Esophagus muscularis mucosa (tissue), 4 donors: Measurements from ENCODE around the gene RNU6-8. TPM values are rescaled to one million over a fixed set of nuclear protein-coding genes. Genes with fewer than 3 reads are reported as not detected.

ENCODE experiments used
- DNase-seq: peaks from one replicate; pipeline ENCODE4 v3.0.0-alpha.2; 2017; ENCODE audit errors: extremely low spot score
- H3K27ac ChIP-seq, 4 donors: fragments of 200-600 bp; sonication (generic); replicated peaks in 1 of 4; 1 replicate in 3 of 4; 2 replicates in 1 of 4; pipeline ENCODE4 v1.5.1; 2016 to 2019; ENCODE audit warnings: mild to moderate bottlenecking in 1 of 4
- H3K27me3 ChIP-seq, 4 donors: fragments of 200-600 bp; sonication (generic); one replicate each; pipeline versions ENCODE4 v1.5.1 to v1.6.0; 2016 to 2019
- H3K36me3 ChIP-seq, 4 donors: fragments of 200-600 bp; sonication (generic); one replicate each; pipeline ENCODE4 v1.5.1; 2016 to 2019
- H3K4me1 ChIP-seq, 4 donors: fragments of 200-600 bp; sonication (generic); one replicate each; pipeline ENCODE4 v1.5.1; 2016 to 2019
- H3K4me3 ChIP-seq, 4 donors: fragments of 200-600 bp; sonication (generic); 1 replicate in 2 of 4; 2 replicates in 2 of 4; pipeline ENCODE4 v1.5.1; 2016 to 2019; ENCODE audit warnings: mild to moderate bottlenecking in 4 of 4, moderate library complexity in 1 of 4
- H3K9me3 ChIP-seq, 4 donors: fragments of 200-600 bp; sonication (generic); 1 replicate in 3 of 4; 2 replicates in 1 of 4; pipeline ENCODE4 v1.5.1; 2016 to 2019
- EP300 ChIP-seq: sonication (generic); formaldehyde crosslinking; IDR thresholded peaks from one replicate; pipeline ENCODE4 v1.6.1; 2017; ENCODE audit warnings: antibody characterized with exemption
- POLR2A ChIP-seq: fragments of 450-650 bp; IDR thresholded peaks from one replicate; pipeline ENCODE4 v1.6.1; 2017; ENCODE audit warnings: antibody characterized with exemption, moderate library complexity, mild to moderate bottlenecking, low read depth
- POLR2AphosphoS5 ChIP-seq, 2 donors: sonication (generic); formaldehyde crosslinking; IDR thresholded peaks; one replicate each; pipeline ENCODE4 v1.6.1; 2017; ENCODE audit warnings: antibody characterized with exemption in 2 of 2
- WGBS: methylation state at CpG from one replicate; pipeline ENCODE4 v1.1.5; 2018; 5-methylcytosine and 5-hydroxymethylcytosine counted together
- intact Hi-C: fragments of 100-400 bp; cut with DNase I; formaldehyde crosslinking; loops from one replicate; pipeline ENCODE4 v1.15.1; 2023
- total RNA-seq, 4 donors: library from RNA; depleted of rRNA; stranded (reverse); fragments of >200 nt; gene quantifications; one replicate each; pipeline versions ENCODE4 v1.1.0 to v1.2.1, GENCODE V29; 2016
- TF ChIP-seq, protein P1 (sequence below), 3 experiments: fragments of 200-600 bp in 2 of 3; fragments of 450-650 bp in 1 of 3; sonication (generic) in 2 of 3; IDR thresholded peaks; one replicate each; pipeline ENCODE4 v1.5.1; 2017 to 2019; ENCODE audit warnings: antibody characterized with exemption in 3 of 3, mild to moderate bottlenecking in 2 of 3, moderate library complexity in 1 of 3

Gene RNU6-8
- total RNA-seq, 4 donors from 2014 or later = not detected

DNA sequence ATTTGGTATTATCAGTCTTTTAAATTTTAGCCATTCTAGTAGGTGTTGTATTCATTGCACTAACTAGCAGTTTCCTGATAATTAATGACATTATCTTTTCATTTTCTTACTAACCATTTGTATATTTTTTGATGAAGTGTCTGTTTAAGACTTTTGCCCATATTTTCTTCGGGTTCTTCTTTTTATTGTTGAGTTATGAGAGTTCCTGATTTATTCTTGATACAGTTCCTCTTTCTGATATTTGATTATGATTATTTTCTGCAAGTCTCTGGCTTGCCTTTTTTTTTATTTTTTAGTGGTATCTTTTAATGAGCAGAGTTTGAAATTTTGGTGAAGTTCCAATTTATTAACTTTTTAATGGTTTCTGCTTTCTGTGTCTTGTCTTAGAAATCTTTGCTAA lies 7.4 kb downstream of the RNU6-8 start:
- Histone ChIP-seq H3K36me3 (no peaks in the 10 kb centered on the region), H3K4me1 (peaks cover 0 to 4% (median under 1%) of the 10 kb centered on the region in 4 donors), H3K27ac (no peak overlapping the region), H3K4me3 (no peak overlapping the region), H3K9me3 (no peaks in the 10 kb centered on the region), H3K27me3 (no peaks in the 10 kb centered on the region)
- no peak for DNase-seq
- 66% methylated on average over 1 of the region's 1 CpG for WGBS
- TF ChIP-seq EP300 (no peak), POLR2A (no peak), POLR2AphosphoS5 (IDR thresholded peaks at IDR 0.05) (no peak)
- TF ChIP-seq, protein P1, sequence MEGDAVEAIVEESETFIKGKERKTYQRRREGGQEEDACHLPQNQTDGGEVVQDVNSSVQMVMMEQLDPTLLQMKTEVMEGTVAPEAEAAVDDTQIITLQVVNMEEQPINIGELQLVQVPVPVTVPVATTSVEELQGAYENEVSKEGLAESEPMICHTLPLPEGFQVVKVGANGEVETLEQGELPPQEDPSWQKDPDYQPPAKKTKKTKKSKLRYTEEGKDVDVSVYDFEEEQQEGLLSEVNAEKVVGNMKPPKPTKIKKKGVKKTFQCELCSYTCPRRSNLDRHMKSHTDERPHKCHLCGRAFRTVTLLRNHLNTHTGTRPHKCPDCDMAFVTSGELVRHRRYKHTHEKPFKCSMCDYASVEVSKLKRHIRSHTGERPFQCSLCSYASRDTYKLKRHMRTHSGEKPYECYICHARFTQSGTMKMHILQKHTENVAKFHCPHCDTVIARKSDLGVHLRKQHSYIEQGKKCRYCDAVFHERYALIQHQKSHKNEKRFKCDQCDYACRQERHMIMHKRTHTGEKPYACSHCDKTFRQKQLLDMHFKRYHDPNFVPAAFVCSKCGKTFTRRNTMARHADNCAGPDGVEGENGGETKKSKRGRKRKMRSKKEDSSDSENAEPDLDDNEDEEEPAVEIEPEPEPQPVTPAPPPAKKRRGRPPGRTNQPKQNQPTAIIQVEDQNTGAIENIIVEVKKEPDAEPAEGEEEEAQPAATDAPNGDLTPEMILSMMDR (IDR thresholded peaks at IDR 0.05) = no peak
- intact Hi-C loops = no loop called here

DNA sequence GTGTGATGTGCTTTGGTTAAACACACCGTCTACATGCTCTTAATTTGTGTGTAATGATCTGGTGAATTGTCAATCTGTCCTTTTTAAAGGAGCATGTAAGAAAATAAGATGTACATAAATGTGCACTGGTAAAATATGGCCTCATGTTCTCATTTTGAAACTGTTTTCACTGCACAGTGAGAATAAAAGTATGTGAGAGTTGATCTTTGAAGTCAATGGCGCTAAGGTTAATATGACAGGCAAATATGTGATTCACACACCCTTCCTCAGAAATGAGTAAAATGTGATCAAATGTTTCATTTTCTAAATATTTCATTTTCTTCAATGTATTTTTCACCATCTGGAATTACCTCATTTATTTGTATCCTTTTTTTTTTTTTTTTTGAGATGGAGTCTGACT lies 9.5 kb downstream of the RNU6-8 start:
- intact Hi-C loops = no loop called here
- 90% methylated on average over 2 of the region's 2 CpGs for WGBS
- DNase-seq = no peak
- Histone ChIP-seq H3K4me1 (no peaks in the 10 kb centered on the region), H3K4me3 (no peak overlapping the region), H3K36me3 (no peaks in the 10 kb centered on the region), H3K27me3 (no peaks in the 10 kb centered on the region), H3K27ac (no peak overlapping the region), H3K9me3 (no peaks in the 10 kb centered on the region)
- TF ChIP-seq, protein P1 (IDR thresholded peaks at IDR 0.05) = no peak
- TF ChIP-seq POLR2A = no peak
- no peak for TF ChIP-seq POLR2AphosphoS5 (IDR thresholded peaks at IDR 0.05)
- no peak for TF ChIP-seq EP300

DNA sequence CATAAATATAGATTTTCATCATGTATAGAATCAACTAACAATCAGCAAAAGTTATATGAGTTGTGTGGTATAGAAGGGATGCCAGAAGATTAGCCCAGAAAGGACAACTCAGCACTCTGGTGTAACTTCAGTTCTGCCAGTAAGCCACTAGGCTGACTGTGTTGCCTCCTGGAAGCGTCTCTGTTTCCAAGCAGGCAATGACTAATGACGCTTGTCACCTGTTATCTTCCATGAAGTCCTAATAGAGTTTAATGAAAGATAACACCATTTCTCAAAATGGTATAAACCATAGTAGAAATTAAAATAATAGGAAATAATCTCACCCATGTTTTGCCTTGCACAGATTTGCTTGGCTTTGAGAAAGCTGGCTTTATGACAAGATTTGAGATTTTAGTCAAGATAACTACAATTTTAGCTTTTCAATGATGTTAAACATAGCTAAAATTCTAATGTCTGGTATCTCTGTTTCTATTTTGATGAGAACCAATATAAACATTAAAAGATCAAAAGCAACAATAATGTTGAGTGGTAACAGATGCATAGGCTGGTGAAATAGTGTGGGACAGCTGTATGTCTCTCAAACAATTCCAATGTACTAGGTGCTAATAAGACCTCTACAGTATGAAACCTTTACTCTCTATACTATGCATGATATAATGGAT lies 10.2 kb downstream of the RNU6-8 start:
- 76% methylated on average over 2 of the region's 2 CpGs for WGBS
- intact Hi-C loops = no loop called here
- TF ChIP-seq, protein P1 (IDR thresholded peaks at IDR 0.05) = no peak
- TF ChIP-seq EP300 (no peak), POLR2A (no peak), POLR2AphosphoS5 (IDR thresholded peaks at IDR 0.05) (no peak)
- Histone ChIP-seq H3K4me1 (no peaks in the 10 kb centered on the region), H3K27ac (no peak overlapping the region), H3K27me3 (no peaks in the 10 kb centered on the region), H3K4me3 (no peak overlapping the region), H3K9me3 (no peaks in the 10 kb centered on the region), H3K36me3 (no peaks in the 10 kb centered on the region)
- DNase-seq = no peak

DNA sequence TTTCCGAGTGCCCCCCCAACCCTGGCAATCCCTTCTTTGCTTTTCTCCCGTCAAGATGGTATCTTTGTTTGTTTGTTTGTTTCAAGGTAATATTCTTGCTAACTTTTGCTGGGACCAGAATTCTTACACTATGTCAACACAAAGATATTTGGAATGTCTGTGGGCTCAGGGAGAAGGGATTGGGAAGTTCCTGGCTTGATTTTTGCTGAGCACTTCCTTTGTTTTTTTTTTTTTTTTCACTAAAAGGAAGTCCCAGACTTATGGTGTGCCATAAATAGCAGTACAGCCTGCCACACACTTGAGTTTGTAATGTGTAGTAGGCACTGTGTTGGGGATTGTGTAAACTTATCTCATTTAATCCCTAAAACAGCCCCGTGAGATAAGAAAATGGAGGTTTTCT lies 12.4 kb downstream of the RNU6-8 start:
- Histone ChIP-seq H3K27me3 (no peaks in the 10 kb centered on the region), H3K4me3 (no peak overlapping the region), H3K4me1 (no peaks in the 10 kb centered on the region), H3K36me3 (no peaks in the 10 kb centered on the region), H3K9me3 (no peaks in the 10 kb centered on the region), H3K27ac (no peak overlapping the region)
- 75% methylated on average over 3 of the region's 3 CpGs for WGBS
- intact Hi-C loops = no loop called here
- no peak for DNase-seq
- TF ChIP-seq POLR2AphosphoS5 (IDR thresholded peaks at IDR 0.05) = no peak
- no peak for TF ChIP-seq POLR2A
- TF ChIP-seq, protein P1 (IDR thresholded peaks at IDR 0.05) = no peak
- no peak for TF ChIP-seq EP300

DNA sequence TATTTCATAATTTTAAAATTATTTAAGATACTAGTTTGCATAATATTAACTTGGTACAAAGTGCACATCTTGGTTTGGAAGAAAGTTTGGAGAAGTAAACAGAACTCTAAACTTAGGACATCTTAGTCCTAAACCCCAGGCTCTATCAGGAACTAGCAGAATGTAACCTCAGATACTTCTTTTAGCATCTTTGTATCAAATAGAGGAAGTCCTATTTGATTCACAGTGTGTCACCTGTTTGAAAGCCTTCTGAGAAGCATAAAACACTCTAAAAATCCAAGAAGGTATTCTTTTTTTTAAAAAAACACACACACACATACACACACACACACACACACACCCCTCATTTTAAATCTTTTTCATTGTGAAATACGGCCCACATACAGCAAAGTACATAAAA lies 13.3 kb downstream of the RNU6-8 start:
- Histone ChIP-seq H3K27me3 (no peaks in the 10 kb centered on the region), H3K4me1 (no peaks in the 10 kb centered on the region)
- intact Hi-C loops = no loop called here

More for the DNA sequence above, 13.3 kb downstream of the RNU6-8 start:
- Histone ChIP-seq H3K9me3 (peaks cover 0 to 7% (median 3%) of the 10 kb centered on the region in 4 donors), H3K4me3 (no peak overlapping the region), H3K36me3 (no peaks in the 10 kb centered on the region), H3K27ac (no peak overlapping the region)
- 83% methylated on average over 1 of the region's 1 CpG for WGBS
- DNase-seq = no peak
- TF ChIP-seq POLR2AphosphoS5 (IDR thresholded peaks at IDR 0.05) (no peak), EP300 (no peak), POLR2A (no peak)
- TF ChIP-seq, protein P1 (IDR thresholded peaks at IDR 0.05) = no peak
